Duodenal mucosa (tissue), 2 donors: ENCODE data around the gene CFAP65.

ENCODE experiments used
- H3K27ac ChIP-seq: one replicate; pipeline ENCODE4 v1.7.0; 2013; ENCODE audit warnings: low read depth, low read length
- H3K27me3 ChIP-seq, 2 donors: one replicate each; pipeline ENCODE4 v1.7.0; 2013; ENCODE audit warnings: low read length in 2 of 2, control low read depth in 1 of 2; ENCODE audit not compliant: insufficient read depth in 2 of 2, control insufficient read depth in 1 of 2
- H3K36me3 ChIP-seq, 2 donors: one replicate each; pipeline ENCODE4 v1.7.0; 2013; ENCODE audit warnings: low read length in 2 of 2, control low read depth in 1 of 2; ENCODE audit not compliant: insufficient read depth in 2 of 2, control insufficient read depth in 1 of 2
- H3K4me1 ChIP-seq, 2 donors: one replicate each; pipeline ENCODE4 v1.7.0; 2013; ENCODE audit warnings: low read length in 2 of 2, control low read depth in 1 of 2; ENCODE audit not compliant: insufficient read depth in 2 of 2, control insufficient read depth in 1 of 2
- H3K4me3 ChIP-seq, 2 donors: one replicate each; pipeline ENCODE4 v1.7.0; 2013; ENCODE audit warnings: low read length in 2 of 2, low read depth in 1 of 2
- H3K9ac ChIP-seq, 2 donors: one replicate each; pipeline ENCODE4 v1.7.0; 2013; ENCODE audit warnings: low read length in 2 of 2, low read depth in 1 of 2
- H3K9me3 ChIP-seq, 2 donors: one replicate each; pipeline ENCODE4 v1.7.0; 2013; ENCODE audit warnings: low read length in 2 of 2, control low read depth in 1 of 2; ENCODE audit not compliant: control insufficient read depth in 1 of 2

CFAP65 gene

DNA sequence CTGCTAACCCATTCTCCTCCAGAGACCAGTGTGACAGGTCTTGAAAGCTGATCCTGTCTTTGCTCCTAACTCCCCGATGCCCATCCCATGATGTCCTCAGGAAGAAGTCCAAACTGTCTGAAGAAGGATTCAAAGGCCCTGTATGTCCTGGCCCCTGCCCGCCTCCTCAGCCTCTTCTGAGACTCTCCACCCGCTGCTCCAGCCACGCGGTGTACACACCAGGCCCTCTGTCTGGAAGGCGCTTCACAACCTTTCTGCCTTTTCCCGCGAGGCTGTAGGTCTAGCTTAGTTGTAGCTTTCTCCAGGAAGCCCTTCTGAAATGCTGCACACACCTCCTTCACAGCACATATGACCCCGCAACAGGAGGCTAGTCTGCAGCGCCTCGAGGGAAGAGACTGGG, 24.6 kb downstream of the CFAP65 start:
- no peaks in the 10 kb centered on the region for H3K36me3 ChIP-seq
- H3K4me3 ChIP-seq: no peak overlapping the region
- H3K27ac ChIP-seq: no peak overlapping the region
- H3K27me3 ChIP-seq: peaks cover 0 to 8% of the 10 kb centered on the region in 2 donors
- no peak overlapping the region for H3K9ac ChIP-seq
- H3K4me1 ChIP-seq: no peaks in the 10 kb centered on the region
- no peaks in the 10 kb centered on the region for H3K9me3 ChIP-seq

DNA sequence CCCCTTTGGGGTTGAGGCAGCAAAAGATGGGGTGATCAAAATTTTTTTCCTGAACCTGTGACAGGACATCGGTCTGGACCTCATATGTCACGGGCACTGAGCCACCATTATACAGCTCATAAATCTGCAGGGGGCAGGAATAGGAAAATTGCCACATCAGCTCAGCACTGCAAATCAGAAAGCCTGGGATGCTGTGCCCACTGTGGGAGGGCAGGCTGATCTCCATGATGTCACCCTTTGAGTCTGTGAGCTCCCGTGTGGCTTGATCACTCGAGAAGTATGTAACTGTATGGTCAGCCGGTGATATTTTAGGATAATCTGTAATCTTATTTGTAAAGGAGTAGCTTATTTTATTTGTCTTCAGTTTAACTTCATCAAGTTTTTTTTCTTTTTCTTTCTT, 30.4 kb downstream of the CFAP65 start:
- H3K4me1 ChIP-seq: no peaks in the 10 kb centered on the region
- H3K27ac ChIP-seq: no peak overlapping the region
- no peaks in the 10 kb centered on the region for H3K36me3 ChIP-seq
- H3K9ac ChIP-seq: no peak overlapping the region
- H3K4me3 ChIP-seq: no peak overlapping the region
- peaks cover 3 to 12% of the 10 kb centered on the region in 2 donors for H3K27me3 ChIP-seq
- no peaks in the 10 kb centered on the region for H3K9me3 ChIP-seq

DNA sequence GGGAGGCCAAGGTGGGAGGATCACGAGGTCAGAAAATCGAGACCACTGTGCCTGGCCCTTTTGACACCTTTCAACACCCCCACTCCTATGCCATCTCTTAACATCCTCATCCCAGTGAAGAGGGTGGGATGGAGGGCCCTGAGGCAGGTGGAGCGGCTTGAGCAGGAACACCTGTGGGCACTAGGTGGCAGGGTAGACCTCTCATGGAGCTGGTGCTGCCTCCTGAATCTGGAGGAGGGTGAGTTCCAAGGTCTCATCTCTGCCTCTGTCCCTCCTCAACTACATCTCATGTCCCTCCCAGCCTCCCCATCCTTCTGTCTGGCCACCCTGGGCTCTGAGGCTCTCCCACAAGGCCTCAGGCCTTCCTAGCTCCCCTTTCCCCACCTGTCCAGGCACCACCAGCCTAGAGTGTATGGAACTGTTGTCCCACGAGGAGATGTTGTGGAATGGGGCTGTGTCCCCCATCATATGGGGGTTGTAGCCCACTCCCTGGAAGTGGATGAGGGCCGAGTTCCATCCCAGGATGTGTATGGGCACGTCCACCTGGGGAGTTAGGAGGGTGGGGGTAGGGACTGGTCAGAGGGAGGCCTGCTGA, 31.1 kb downstream of the CFAP65 start:
- no peak overlapping the region for H3K27ac ChIP-seq
- H3K4me1 ChIP-seq: no peaks in the 10 kb centered on the region
- no peaks in the 10 kb centered on the region for H3K9me3 ChIP-seq
- peaks cover 6 to 18% of the 10 kb centered on the region in 2 donors for H3K27me3 ChIP-seq
- H3K9ac ChIP-seq: no peak overlapping the region
- H3K4me3 ChIP-seq: no peak overlapping the region
- no peaks in the 10 kb centered on the region for H3K36me3 ChIP-seq

DNA sequence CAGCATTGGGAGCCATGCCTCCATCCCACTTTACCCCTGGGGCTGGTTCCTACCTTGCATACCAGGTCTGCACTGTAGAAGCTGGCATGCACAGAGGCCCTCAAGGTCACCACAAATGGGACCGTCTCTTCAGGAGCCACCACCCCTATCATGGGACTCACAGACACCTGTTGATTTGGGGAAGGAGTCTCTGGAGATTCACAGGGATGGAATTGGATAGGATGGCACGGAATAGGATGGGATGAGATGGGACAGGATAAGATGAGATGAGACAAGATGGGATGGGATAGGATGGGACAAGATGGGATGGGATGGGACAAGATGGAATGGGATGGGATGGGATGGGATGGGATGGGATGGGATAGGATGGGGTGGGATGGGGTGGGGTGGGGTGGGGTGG, 32.0 kb downstream of the CFAP65 start:
- no peaks in the 10 kb centered on the region for H3K4me1 ChIP-seq
- H3K27ac ChIP-seq: no peak overlapping the region
- H3K9ac ChIP-seq: no peak overlapping the region
- no peak overlapping the region for H3K4me3 ChIP-seq
- no peaks in the 10 kb centered on the region for H3K36me3 ChIP-seq
- no peaks in the 10 kb centered on the region for H3K9me3 ChIP-seq
- peaks cover 9 to 16% of the 10 kb centered on the region in 2 donors for H3K27me3 ChIP-seq

DNA sequence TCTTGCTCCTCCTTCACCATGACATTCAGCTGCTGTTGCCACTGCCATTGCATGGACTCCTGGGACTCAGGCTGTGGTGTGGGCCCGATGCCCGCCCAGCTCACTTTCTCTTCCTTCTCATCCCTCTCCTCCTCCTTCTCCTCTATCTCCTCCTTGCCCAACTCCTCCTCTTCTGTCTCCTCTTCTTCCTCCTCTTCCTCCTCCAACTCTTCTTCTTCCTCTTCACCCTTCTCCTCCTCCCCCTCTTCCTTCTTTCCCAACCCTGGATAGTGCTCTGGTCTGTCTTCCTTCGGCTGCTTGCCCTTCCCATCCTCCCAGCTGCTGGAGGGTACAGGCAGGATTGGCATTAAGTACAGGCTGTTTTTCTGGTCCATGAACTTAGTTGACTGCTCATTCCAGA, 37.3 kb downstream of the CFAP65 start:
- no peak overlapping the region for H3K27ac ChIP-seq
- no peaks in the 10 kb centered on the region for H3K9me3 ChIP-seq
- H3K36me3 ChIP-seq: no peaks in the 10 kb centered on the region
- H3K9ac ChIP-seq: no peak overlapping the region
- peaks cover 9 to 19% of the 10 kb centered on the region in 2 donors for H3K4me1 ChIP-seq
- H3K27me3 ChIP-seq: peaks cover 54 to 56% of the 10 kb centered on the region in 2 donors
- H3K4me3 ChIP-seq: no peak overlapping the region

DNA sequence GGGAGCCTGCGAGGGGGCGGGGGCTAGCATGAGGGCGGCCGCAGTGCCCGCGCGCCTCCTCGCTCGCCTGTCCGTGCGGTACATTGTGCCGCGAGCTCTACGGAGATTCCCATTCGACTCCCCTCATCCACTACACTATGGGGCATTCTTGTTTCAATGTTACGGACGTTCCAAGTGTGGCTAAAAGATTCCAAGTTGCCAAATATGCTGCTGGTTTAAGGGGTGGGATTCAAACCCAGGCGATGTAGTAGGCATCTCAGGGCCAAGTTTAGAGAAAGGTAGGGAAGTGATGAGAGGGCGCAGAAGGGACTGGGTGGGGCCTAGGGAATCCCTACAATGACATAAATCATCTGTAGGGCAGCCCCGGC, 38.1 kb downstream of the CFAP65 start:
- no peaks in the 10 kb centered on the region for H3K36me3 ChIP-seq
- no peaks in the 10 kb centered on the region for H3K9me3 ChIP-seq
- H3K4me3 ChIP-seq: peak overlapping the region; percentile 51 to 61
- peaks cover 54 to 56% of the 10 kb centered on the region in 2 donors for H3K27me3 ChIP-seq
- no peak overlapping the region for H3K9ac ChIP-seq
- peaks cover 9 to 19% of the 10 kb centered on the region in 2 donors for H3K4me1 ChIP-seq
- H3K27ac ChIP-seq: no peak overlapping the region

DNA sequence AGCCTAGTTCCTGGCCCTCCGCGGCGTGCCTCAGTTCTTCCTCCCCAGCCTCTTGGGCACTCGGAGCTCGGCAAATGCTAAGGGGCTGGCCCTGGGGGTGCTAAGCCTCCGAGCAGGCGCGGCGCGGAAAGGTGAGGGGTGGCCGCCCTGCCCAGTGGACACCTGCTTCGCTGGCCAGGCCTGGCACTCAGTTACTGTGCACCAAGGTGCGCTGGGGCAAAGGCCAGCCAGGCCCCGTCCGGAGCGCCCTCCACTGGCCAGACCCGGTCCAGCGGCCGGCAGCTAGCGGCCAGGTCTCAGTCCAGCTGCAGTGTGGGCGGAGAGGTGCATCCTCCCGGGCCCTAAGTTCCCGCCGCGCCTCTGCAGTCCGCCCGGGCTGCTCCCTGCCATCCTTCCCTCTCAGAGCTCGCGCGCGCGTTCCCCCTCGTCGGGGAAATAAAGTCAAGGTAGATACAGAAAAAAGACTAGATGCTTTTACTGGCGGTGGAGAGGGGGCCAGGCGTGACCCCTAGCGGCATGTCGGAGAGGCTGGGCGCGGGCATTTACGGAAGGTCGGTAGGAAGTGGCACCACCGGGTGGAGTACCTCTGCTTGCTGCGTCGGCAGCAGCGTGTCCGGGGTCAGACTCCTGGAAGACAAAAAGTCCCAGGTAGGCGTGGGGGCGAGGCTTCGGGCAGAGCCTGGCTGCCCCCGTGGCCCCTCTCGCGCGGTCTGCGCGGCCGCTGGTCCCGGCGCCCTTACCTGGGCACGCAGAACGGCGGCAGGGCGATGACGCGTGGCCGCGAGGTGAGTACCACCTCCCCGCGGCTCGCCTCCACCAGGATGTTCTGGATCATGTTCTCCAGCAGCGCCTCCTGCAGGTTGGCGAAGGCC, 38.7 kb downstream of the CFAP65 start:
- H3K9me3 ChIP-seq: no peaks in the 10 kb centered on the region
- H3K4me3 ChIP-seq: peak overlapping the region; percentile 57 to 61
- H3K36me3 ChIP-seq: no peaks in the 10 kb centered on the region
- peak overlapping the region; percentile 50 for H3K27ac ChIP-seq
- H3K27me3 ChIP-seq: peaks cover 54 to 56% of the 10 kb centered on the region in 2 donors
- peak overlapping the region; percentile 48 to 57 for H3K9ac ChIP-seq
- peaks cover 9 to 19% of the 10 kb centered on the region in 2 donors for H3K4me1 ChIP-seq

DNA sequence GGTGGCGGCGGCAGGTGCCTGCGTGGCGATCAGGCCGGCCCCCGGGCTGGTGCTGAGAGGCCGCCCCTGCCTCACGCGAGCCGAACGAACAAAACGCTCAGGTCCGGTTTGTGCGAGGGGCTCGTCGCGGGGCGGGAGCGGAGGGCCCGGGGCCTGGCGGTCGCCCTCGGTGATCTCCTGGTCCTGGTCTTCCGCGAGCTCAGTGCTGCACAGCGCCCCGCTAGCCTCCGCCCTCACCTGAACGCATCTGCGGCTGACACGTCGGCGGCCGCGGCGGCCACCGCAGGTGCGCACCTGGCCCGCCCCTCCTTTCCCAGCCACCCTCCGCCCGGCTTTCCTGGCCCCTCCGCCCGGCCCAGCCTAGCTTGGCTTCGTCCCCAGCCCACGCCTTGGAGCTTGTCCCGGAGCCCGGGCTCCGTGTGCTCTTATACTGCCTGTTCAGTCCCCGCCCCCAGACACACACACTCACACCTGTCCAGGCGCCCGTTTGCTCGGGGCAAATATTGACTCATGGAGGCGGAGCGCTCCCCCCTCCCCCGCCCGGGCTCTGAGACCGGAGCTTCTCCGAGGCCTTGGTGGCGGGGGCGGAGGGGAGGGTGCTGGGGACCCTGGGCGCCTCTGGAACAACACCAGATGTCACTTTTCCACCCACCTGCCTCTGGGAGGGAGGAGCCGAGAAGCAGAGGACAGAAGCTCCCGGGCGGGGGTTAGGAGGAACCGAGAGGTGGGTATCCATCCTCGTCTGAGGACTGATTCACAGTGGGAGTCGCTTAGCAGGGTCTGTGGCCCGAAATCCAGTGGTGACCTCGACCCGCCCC, 39.5 kb downstream of the CFAP65 start:
- peaks cover 54 to 56% of the 10 kb centered on the region in 2 donors for H3K27me3 ChIP-seq
- peak overlapping the region; percentile 50 for H3K27ac ChIP-seq
- peaks cover 9 to 19% of the 10 kb centered on the region in 2 donors for H3K4me1 ChIP-seq
- H3K36me3 ChIP-seq: no peaks in the 10 kb centered on the region
- peak overlapping the region; percentile 57 to 71 for H3K9ac ChIP-seq
- peak overlapping the region; percentile 57 to 61 for H3K4me3 ChIP-seq
- H3K9me3 ChIP-seq: no peaks in the 10 kb centered on the region

DNA sequence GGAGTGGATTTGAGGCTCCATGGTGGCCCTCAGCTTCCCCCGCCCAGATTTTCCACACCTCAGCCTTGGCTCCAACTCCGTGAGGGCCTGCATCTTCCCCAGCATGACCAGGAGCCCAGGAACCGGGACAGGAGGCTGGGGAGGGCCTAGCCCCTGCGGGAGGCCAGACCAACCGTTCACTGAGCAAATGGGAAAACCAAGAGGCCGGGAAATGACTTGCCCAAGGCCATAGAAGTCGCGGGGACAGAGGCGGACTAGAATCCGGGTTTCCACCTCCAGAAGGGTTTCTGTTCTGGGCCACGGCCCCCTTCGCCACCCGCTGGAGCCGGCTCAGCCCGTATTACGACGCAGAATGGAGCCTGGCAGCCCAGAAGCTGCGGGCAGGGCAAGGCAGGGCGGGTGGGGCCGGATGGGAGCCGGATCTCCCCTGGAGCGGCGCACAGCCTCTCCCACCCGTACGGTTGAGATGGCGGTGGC, 40.2 kb downstream of the CFAP65 start:
- Histone ChIP-seq H3K36me3 (no peaks in the 10 kb centered on the region), H3K27me3 (peaks cover 52 to 61% of the 10 kb centered on the region in 2 donors), H3K4me3 (peak overlapping the region; percentile 54 to 61), H3K4me1 (peaks cover 9 to 24% of the 10 kb centered on the region in 2 donors), H3K9ac (peak overlapping the region; percentile 6 to 71), H3K27ac (peak overlapping the region; percentile 20), H3K9me3 (no peaks in the 10 kb centered on the region)
